GM12878 (cell line): ENCODE measurements around the gene TRPT1. TPM values are rescaled to one million over a fixed set of nuclear protein-coding genes. Genes with fewer than 3 reads are reported as not detected.

Experiments
- ATAC-seq: fragments of 200-7000 bp; cut with Tn5 transposase; 3 replicates; pipeline ENCODE4 v1.9.1; 2020; ENCODE audit warnings: mild to moderate bottlenecking, moderate library complexity
- BruUV-seq: library from RNA; stranded (reverse); fragments of 400-500 nt; replicated peaks from 2 replicates; lab custom pipeline; 2021; lab: Mats Ljungman, UMichigan
- CTCF ChIA-PET: fragments of 300-600 bp; sonication (Branson Sonifier 250); formaldehyde crosslinking; extraction: SDS; loops from one replicate; lab custom pipeline; 2021; ENCODE audit warnings: inconsistent platforms; lab: Yijun Ruan, JAX
- POLR2A ChIA-PET: fragments of 350-600 bp; formaldehyde crosslinking; extraction: SDS; loops from one replicate; lab custom pipeline; 2021; ENCODE audit warnings: inconsistent platforms; lab: Charles Lee
- RAD21 ChIA-PET: fragments of 300-600 bp; sonication (Branson Sonifier 250); formaldehyde crosslinking; loops from one replicate; lab custom pipeline; 2023; ENCODE audit warnings: antibody characterized with exemption; ENCODE audit not compliant: unreplicated experiment; lab: Charles Lee
- SMC1A ChIA-PET: fragments of 300-600 bp; sonication (Branson Sonifier 250); formaldehyde crosslinking; loops from one replicate; lab custom pipeline; 2023; ENCODE audit not compliant: unreplicated experiment, uncharacterized antibody; lab: Charles Lee
- DNase-seq: peaks from one replicate; pipeline ENCODE4 v3.0.0-alpha.2; 2011; ENCODE audit warnings: low read depth, low spot score
- FAIRE-seq: peaks from 3 replicates; lab custom pipeline; 2011; peaks lifted over from hg19 to GRCh38; lab: Jason Lieb, UNC
- H2AFZ ChIP-seq: 2 replicates; pipeline ENCODE4 v1.6.0; 2011; ENCODE audit warnings: low read depth, low read length, control low read depth; ENCODE audit not compliant: control insufficient read depth
- H3K27ac ChIP-seq: 2 replicates; pipeline ENCODE4 v1.5.1; 2011; ENCODE audit warnings: control low read depth; ENCODE audit not compliant: control insufficient read depth, insufficient read depth
- H3K27me3 ChIP-seq, 2 experiments: replicated peaks in 1 of 2; 2 replicates each; pipeline versions ENCODE4 v1.6.0 to v1.6.1; 2011; ENCODE audit warnings: low read length in 1 of 2; ENCODE audit not compliant: control insufficient read depth in 2 of 2, insufficient read depth in 2 of 2
- H3K36me3 ChIP-seq, 2 experiments: 2 replicates each; pipeline ENCODE4 v1.5.1; 2011; ENCODE audit warnings: low read length in 1 of 2; ENCODE audit not compliant: control insufficient read depth in 2 of 2, insufficient read depth in 2 of 2
- H3K4me1 ChIP-seq: 2 replicates; pipeline ENCODE4 v1.6.1; 2011; ENCODE audit warnings: mild to moderate bottlenecking, low read length, moderate library complexity, mixed read lengths; ENCODE audit not compliant: control insufficient read depth, insufficient read depth
- H3K4me2 ChIP-seq: 2 replicates; pipeline ENCODE4 v1.6.0; 2011; ENCODE audit warnings: control low read depth; ENCODE audit not compliant: control insufficient read depth, insufficient read depth
- H3K4me3 ChIP-seq: fragments of 200-600 bp; sonication (generic); 2 replicates; pipeline ENCODE4 v1.5.1; 2016
- H3K79me2 ChIP-seq: 2 replicates; pipeline ENCODE4 v1.6.0; 2011; ENCODE audit warnings: low read length; ENCODE audit not compliant: control insufficient read depth, insufficient read depth
- H3K9ac ChIP-seq: 2 replicates; pipeline ENCODE4 v1.8.0; 2011; ENCODE audit warnings: low read length, control low read depth, mixed read lengths; ENCODE audit not compliant: control insufficient read depth, insufficient read depth
- H3K9me3 ChIP-seq: replicated peaks from 3 replicates; pipeline ENCODE4 v1.5.1; 2011; ENCODE audit warnings: mild to moderate bottlenecking, low read length; ENCODE audit not compliant: control insufficient read depth, insufficient read depth
- H4K20me1 ChIP-seq: 2 replicates; pipeline ENCODE4 v1.6.0; 2011; ENCODE audit not compliant: control insufficient read depth, insufficient read depth
- CEBPB ChIP-seq, 2 experiments: fragments of 150-350 bp in 1 of 2; IDR thresholded peaks; 2 replicates each; pipeline ENCODE4 v1.6.1; 2012 to 2014; ENCODE audit warnings: low read depth in 2 of 2, low read length in 2 of 2, borderline replicate concordance in 1 of 2, inconsistent platforms in 1 of 2
- CHD1 ChIP-seq: IDR thresholded peaks from 2 replicates; pipeline ENCODE4 v1.6.1; 2012; ENCODE audit warnings: low read depth, low read length, improper control_type of control experiment
- EGR1 ChIP-seq, 2 experiments: IDR thresholded peaks; 1 replicate in 1 of 2; 2 replicates in 1 of 2; pipeline ENCODE4 v1.6.1; 2011 to 2012; ENCODE audit warnings: low read depth in 2 of 2, low read length in 2 of 2, borderline replicate concordance in 1 of 2, mild to moderate bottlenecking in 1 of 2, moderate library complexity in 1 of 2
- EP300 ChIP-seq, 2 experiments: fragments of 150-350 bp in 1 of 2; IDR thresholded peaks; 2 replicates each; pipeline ENCODE4 v1.6.1; 2011 to 2012; ENCODE audit warnings: low read depth in 2 of 2, low read length in 2 of 2, borderline replicate concordance in 1 of 2, improper control_type of control experiment in 1 of 2, inconsistent platforms in 1 of 2; ENCODE audit not compliant: control insufficient read depth in 1 of 2
- IRF4 ChIP-seq: IDR thresholded peaks from 2 replicates; pipeline ENCODE4 v1.6.1; 2011; ENCODE audit warnings: low read depth, low read length
- NKRF ChIP-seq: fragments of 450-650 bp; conservative IDR thresholded peaks from 2 replicates; pipeline ENCODE4 v1.6.1; 2017; ENCODE audit warnings: mild to moderate bottlenecking, moderate library complexity
- NRF1 ChIP-seq: conservative IDR thresholded peaks from 2 replicates; pipeline ENCODE4 v1.6.1; 2011; ENCODE audit warnings: mild to moderate bottlenecking, low read depth, low read length, improper control_type of control experiment
- PML ChIP-seq: IDR thresholded peaks from 2 replicates; pipeline ENCODE4 v1.6.1; 2012; ENCODE audit warnings: low read length, inconsistent platforms
- RAD21 ChIP-seq: IDR thresholded peaks from 2 replicates; pipeline ENCODE4 v1.6.1; 2011; ENCODE audit warnings: mild to moderate bottlenecking, low read depth, low read length, moderate library complexity; ENCODE audit not compliant: insufficient read depth
- RAD51 ChIP-seq: fragments of 450-650 bp; IDR thresholded peaks from 2 replicates; pipeline ENCODE4 v1.6.1; 2016; ENCODE audit warnings: moderate library complexity, mild to moderate bottlenecking, inconsistent platforms
- RCOR1 ChIP-seq: conservative IDR thresholded peaks from 2 replicates; pipeline ENCODE4 v1.6.1; 2012; ENCODE audit warnings: low read depth, low read length, improper control_type of control experiment
- RELA ChIP-seq: fragments of 450-650 bp; IDR thresholded peaks from 2 replicates; pipeline ENCODE4 v1.8.0; 2014; ENCODE audit warnings: borderline replicate concordance; ENCODE audit not compliant: partially characterized antibody
- REST ChIP-seq: IDR thresholded peaks from 2 replicates; pipeline ENCODE4 v1.6.1; 2012; ENCODE audit warnings: mild to moderate bottlenecking, low read depth, low read length
- SMC3 ChIP-seq: IDR thresholded peaks from 2 replicates; pipeline ENCODE4 v1.6.1; 2011; ENCODE audit warnings: low read length, improper control_type of control experiment, borderline replicate concordance
- SREBF2 ChIP-seq: IDR thresholded peaks from 2 replicates; pipeline ENCODE4 v1.6.1; 2012; ENCODE audit warnings: mild to moderate bottlenecking, low read length
- ZNF207 ChIP-seq: fragments of 450-650 bp; IDR thresholded peaks from 2 replicates; pipeline ENCODE4 v1.6.1; 2014; ENCODE audit warnings: antibody characterized with exemption, mild to moderate bottlenecking, borderline replicate concordance
- ZZZ3 ChIP-seq: IDR thresholded peaks from 2 replicates; pipeline ENCODE4 v1.6.1; 2011; ENCODE audit warnings: low read depth; ENCODE audit not compliant: control insufficient read depth, insufficient read length
- WGBS: methylation state at CpG from one replicate; pipeline ENCODE4 v1.1.6; 2016; ENCODE audit warnings: low lambda C conversion rate; ENCODE audit not compliant: insufficient replicate concordance, insufficient coverage; ENCODE audit errors: missing lambda C conversion rate; 5-methylcytosine and 5-hydroxymethylcytosine counted together
- in situ Hi-C: fragments of 300-500 bp; cut with MboI; formaldehyde crosslinking; loops from 9 replicates; pipeline ENCODE4 v1.14.3; 2018; ENCODE audit warnings: mixed read lengths
- intact Hi-C: fragments of 100-400 bp; cut with micrococcal nuclease; formaldehyde crosslinking; loops from one replicate; pipeline ENCODE4 v1.14.2; 2022; ENCODE audit not compliant: unreplicated experiment
- polyA plus RNA-seq, 11 experiments: library from polyadenylated mRNA; depleted of rRNA in 4 of 11; unstranded in 6 of 11; stranded (reverse) in 5 of 11; fragments of >200 nt; fragmentation: Nextera tagmentation in 4 of 11; fragmentation: Illumina TruSeq in 1 of 11; extraction: Ambion mirVana in 4 of 11; extraction: Trizol in 1 of 11; gene quantifications; 1 replicate in 1 of 11; 2 replicates in 10 of 11; pipeline versions ENCODE4 v1.2.1 to v1.2.3, GENCODE V29; 2011 to 2016; ENCODE audit warnings: inconsistent platforms in 2 of 11, missing spikeins in 2 of 11, low read depth in 1 of 11
- total RNA-seq, 4 experiments: library from RNA; depleted of rRNA in 3 of 4; stranded (reverse); fragments of >200 nt in 3 of 4; fragmentation: Illumina TruSeq in 1 of 4; extraction: Trizol in 1 of 4; gene quantifications; 2 replicates each; pipeline versions ENCODE4 v1.2.1 to v1.2.3, GENCODE V29; 2013 to 2021

The TRPT1 gene
- total and polyA plus RNA-seq, 10 of the 15 experiments (the other 5 are each of a cell fraction or from before 2014, with no cell fraction given) = 7.1 to 63.0 (median 31.4) TPM

- H3K36me3 ChIP-seq = no peaks in the 10 kb centered on the region; a peak in 2 of 4 replicates
- no peak overlapping the region for H3K9ac ChIP-seq
- intact Hi-C loops = no loop called here
- POLR2A ChIA-PET = interaction anchor here (1.3 to 1.9 kb wide), 3 partner anchors 18 to 48 kb away, joined by 5 to 10 read pairs (median 6); partner anchors contain the start of gene FERMT3
- ATAC-seq (no peak), FAIRE-seq (no peak), DNase-seq (no peak)
- H3K27ac ChIP-seq = no peak overlapping the region
- H3K9me3 ChIP-seq = no peaks in the 10 kb centered on the region
- no peak overlapping the region for H2AFZ ChIP-seq
- H3K4me1 ChIP-seq = peaks cover 6% of the 10 kb centered on the region
- H3K4me3 ChIP-seq = no peak overlapping the region
- in situ Hi-C loops = no loop called here
- TF ChIP-seq REST (no peak), RAD51 (no peak), RAD21 (no peak), PML (no peak), CHD1 (no peak), NRF1 (no peak), RCOR1 (no peak), RELA (no peak), EGR1 (IDR thresholded peaks at IDR 0.05; ENCODE audit: borderline replicate concordance in 1 of 2, low read depth in 2 of 2, low read length in 2 of 2) (no peak), IRF4 (no peak), EP300 (IDR thresholded peaks at IDR 0.05; ENCODE audit: borderline replicate concordance in 1 of 2, control insufficient read depth in 1 of 2, low read depth in 2 of 2, low read length in 2 of 2) (no peak), CEBPB (IDR thresholded peaks at IDR 0.05; ENCODE audit: borderline replicate concordance in 1 of 2, low read depth in 2 of 2, low read length in 2 of 2) (no peak), SMC3 (no peak), SREBF2 (no peak), NKRF (no peak), ZNF207 (no peak), ZZZ3 (no peak)
- TSS peak; percentile 64 for BruUV-seq
- 0 out of 2 replicates have a peak overlapping the region, but pooled peaks have one; percentile 15 for H3K4me2 ChIP-seq
- H4K20me1 ChIP-seq = no peaks in the 10 kb centered on the region
- CTCF ChIA-PET = interaction anchor here (1.4 to 4.8 kb wide), 5 partner anchors 15 to 68 kb away, joined by 4 to 64 read pairs (median 23); partner anchors contain the start of genes CATSPERZ, FERMT3 and STIP1
- no peaks in the 10 kb centered on the region for H3K27me3 ChIP-seq
- RAD21 ChIA-PET = interaction anchor here (1.3 to 3.1 kb wide), 4 partner anchors 9 to 65 kb away, joined by 3 to 30 read pairs (median 4); partner anchors contain the start of genes FERMT3, PRDX5 and TRMT112
- SMC1A ChIA-PET = interaction anchor here (1.1 to 1.7 kb wide), 2 partner anchors 47 to 49 kb away, joined by 5 to 15 read pairs; partner anchors contain the start of gene FERMT3
- H3K79me2 ChIP-seq = no peaks in the 10 kb centered on the region; the same call in 1 of the 2 replicates
- 82% methylated on average over 8 of the region's 8 CpGs for whole genome bisulfite sequencing
Measured at GRCh38 chr11:64253043-64253442, 27.1 kb upstream of the TRPT1 start.
